ENCODE results near the gene GAK.

GRCh38 chr4:931194-931959 is 739 bp downstream of the GAK start:
- TF ChIP-seq CTCF (conservative IDR thresholded peaks at IDR 0.05; ENCODE audit: low read depth, low read length) = no peak
- no peak for TF ChIP-seq CHD1 (IDR thresholded peaks at IDR 0.05; ENCODE audit: low read depth, low read length)
- TF ChIP-seq POLR2A (IDR thresholded peaks at IDR 0.05; ENCODE audit: low read depth, low read length) = peak; percentile 80
- TF ChIP-seq MXI1 (IDR thresholded peaks at IDR 0.05; ENCODE audit: borderline replicate concordance, low read depth, low read length) = no peak
- peak; percentile 45; the same call in 1 of the 2 replicates for TF ChIP-seq MAFK (IDR thresholded peaks at IDR 0.05; ENCODE audit: low read depth, low read length)
- no peak for TF ChIP-seq RFX5 (IDR thresholded peaks at IDR 0.05; ENCODE audit: low read depth, low read length)
- no peak for TF ChIP-seq SMC3 (IDR thresholded peaks at IDR 0.05; ENCODE audit: low read depth, low read length)
- no peak; the same call in 1 of the 2 replicates for TF ChIP-seq CEBPB (IDR thresholded peaks at IDR 0.05; ENCODE audit: low read depth, low read length)
- 0 out of 2 replicates have a peak, but pooled peaks have one; percentile 46 for TF ChIP-seq USF2 (IDR thresholded peaks at IDR 0.05; ENCODE audit: low read depth, low read length)
- TF ChIP-seq ELK1 (IDR thresholded peaks at IDR 0.05; ENCODE audit: borderline replicate concordance, low read depth, low read length) = no peak
- TF ChIP-seq RAD21 (IDR thresholded peaks at IDR 0.05; ENCODE audit: low read length) = no peak
- TF ChIP-seq MAZ (IDR thresholded peaks at IDR 0.05; ENCODE audit: borderline replicate concordance, low read depth, low read length) = no peak

All from IMR-90 (cell line).